Endothelial cell of umbilical vein (primary cell): Measurements from ENCODE around the gene MMAA.

Experiments
- EZH2 ChIP-seq: IDR thresholded peaks from 2 replicates; pipeline ENCODE4 v1.6.1; 2012; ENCODE audit warnings: borderline replicate concordance, low read depth, mild to moderate bottlenecking, moderate library complexity, low read length, inconsistent platforms; ENCODE audit not compliant: severe bottlenecking
- FOS ChIP-seq: IDR thresholded peaks from 2 replicates; pipeline ENCODE4 v1.6.1; 2011; ENCODE audit warnings: mild to moderate bottlenecking, low read length, moderate library complexity, borderline replicate concordance; ENCODE audit not compliant: insufficient read depth
- GATA2 ChIP-seq: IDR thresholded peaks from 2 replicates; pipeline ENCODE4 v1.7.0; 2011; ENCODE audit warnings: low read depth, mild to moderate bottlenecking, moderate library complexity, mixed read lengths, low read length; ENCODE audit not compliant: insufficient read length, insufficient read depth
- MAX ChIP-seq: IDR thresholded peaks from 2 replicates; pipeline ENCODE4 v1.6.1; 2011; ENCODE audit not compliant: insufficient read depth, insufficient read length
- POLR2A ChIP-seq: IDR thresholded peaks from 2 replicates; pipeline ENCODE4 v1.6.1; 2012; ENCODE audit warnings: low read depth, mild to moderate bottlenecking, control low read depth, low read length
- POLR2AphosphoS5 ChIP-seq: IDR thresholded peaks from 2 replicates; pipeline ENCODE4 v1.6.1; 2012; ENCODE audit warnings: low read depth, mild to moderate bottlenecking, control low read depth, low read length, moderate library complexity; ENCODE audit not compliant: insufficient read depth
- TF ChIP-seq, protein P1 (sequence below), 2 donors: IDR thresholded peaks; 1 replicate in 1 of 2; 2 replicates in 1 of 2; pipeline ENCODE4 v1.5.1; 2011; ENCODE audit warnings: low read length in 2 of 2, mild to moderate bottlenecking in 2 of 2, moderate library complexity in 2 of 2, control low read depth in 1 of 2, inconsistent platforms in 1 of 2, low read depth in 1 of 2; ENCODE audit not compliant: insufficient read depth in 1 of 2; ENCODE audit errors: extremely low read depth in 1 of 2

GRCh38 chr4:145635630-145636029 is 16.4 kb downstream of the MMAA start:
- no peak for TF ChIP-seq POLR2A
- TF ChIP-seq, protein P1, sequence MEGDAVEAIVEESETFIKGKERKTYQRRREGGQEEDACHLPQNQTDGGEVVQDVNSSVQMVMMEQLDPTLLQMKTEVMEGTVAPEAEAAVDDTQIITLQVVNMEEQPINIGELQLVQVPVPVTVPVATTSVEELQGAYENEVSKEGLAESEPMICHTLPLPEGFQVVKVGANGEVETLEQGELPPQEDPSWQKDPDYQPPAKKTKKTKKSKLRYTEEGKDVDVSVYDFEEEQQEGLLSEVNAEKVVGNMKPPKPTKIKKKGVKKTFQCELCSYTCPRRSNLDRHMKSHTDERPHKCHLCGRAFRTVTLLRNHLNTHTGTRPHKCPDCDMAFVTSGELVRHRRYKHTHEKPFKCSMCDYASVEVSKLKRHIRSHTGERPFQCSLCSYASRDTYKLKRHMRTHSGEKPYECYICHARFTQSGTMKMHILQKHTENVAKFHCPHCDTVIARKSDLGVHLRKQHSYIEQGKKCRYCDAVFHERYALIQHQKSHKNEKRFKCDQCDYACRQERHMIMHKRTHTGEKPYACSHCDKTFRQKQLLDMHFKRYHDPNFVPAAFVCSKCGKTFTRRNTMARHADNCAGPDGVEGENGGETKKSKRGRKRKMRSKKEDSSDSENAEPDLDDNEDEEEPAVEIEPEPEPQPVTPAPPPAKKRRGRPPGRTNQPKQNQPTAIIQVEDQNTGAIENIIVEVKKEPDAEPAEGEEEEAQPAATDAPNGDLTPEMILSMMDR (IDR thresholded peaks at IDR 0.05; ENCODE audit: extremely low read depth in 1 of 2, insufficient read depth in 1 of 2, low read depth in 1 of 2, low read length in 2 of 2), result no peak
- no peak for TF ChIP-seq MAX
- TF ChIP-seq EZH2, result no peak
- TF ChIP-seq POLR2AphosphoS5, result no peak
- TF ChIP-seq FOS, result no peak
- no peak for TF ChIP-seq GATA2
